Measurements from ENCODE around the gene KCNJ16.

The KCNJ16 gene

GRCh38 chr17:70070305-70071027 lies 4.6 kb upstream of the KCNJ16 start:
- DNase-seq (ENCODE audit: low spot score): no peak

- no peak for DNase-seq (ENCODE audit: low spot score)
Measured at GRCh38 chr17:70071127-70071526, 3.9 kb upstream of the KCNJ16 start.

- no peak for DNase-seq (ENCODE audit: low spot score)
Measured at GRCh38 chr17:70071620-70072019, 3.4 kb upstream of the KCNJ16 start.

- no peak for DNase-seq (ENCODE audit: low spot score)
Measured at GRCh38 chr17:70072546-70073309, 2.3 kb upstream of the KCNJ16 start.

- no peak for DNase-seq (ENCODE audit: low spot score)
Measured at GRCh38 chr17:70073310-70073709, 1.7 kb upstream of the KCNJ16 start.

- no peak for DNase-seq (ENCODE audit: low spot score)
Measured at GRCh38 chr17:70073799-70074198, 1.2 kb upstream of the KCNJ16 start.

- no peak for DNase-seq (ENCODE audit: low spot score)
Measured at GRCh38 chr17:70074236-70074830, 692 bp upstream of the KCNJ16 start.

- DNase-seq (ENCODE audit: low spot score): no peak
Measured at GRCh38 chr17:70076189-70076588, 1.2 kb downstream of the KCNJ16 start.

- no peak for DNase-seq (ENCODE audit: low spot score)
Measured at GRCh38 chr17:70076831-70077230, 1.8 kb downstream of the KCNJ16 start.

- no peak for DNase-seq (ENCODE audit: low spot score)
Measured at GRCh38 chr17:70078549-70078948, 3.5 kb downstream of the KCNJ16 start.

- DNase-seq (ENCODE audit: low spot score): no peak
Measured at GRCh38 chr17:70078994-70079531, 4.0 kb downstream of the KCNJ16 start.

GRCh38 chr17:70080541-70081347 lies 5.7 kb downstream of the KCNJ16 start:
- no peak for DNase-seq (ENCODE audit: low spot score)

GRCh38 chr17:70081885-70082284 lies 6.9 kb downstream of the KCNJ16 start:
- DNase-seq (ENCODE audit: low spot score): no peak

- no peak for DNase-seq (ENCODE audit: low spot score)
Measured at GRCh38 chr17:70084476-70084875, 9.5 kb downstream of the KCNJ16 start.

- DNase-seq (ENCODE audit: low spot score): no peak
Measured at GRCh38 chr17:70086516-70086915, 11.5 kb downstream of the KCNJ16 start.

- no peak for DNase-seq (ENCODE audit: low spot score)
Measured at GRCh38 chr17:70089513-70090148, 14.6 kb downstream of the KCNJ16 start.

GRCh38 chr17:70091005-70091568 lies 16.1 kb downstream of the KCNJ16 start:
- no peak for DNase-seq (ENCODE audit: low spot score)

- DNase-seq (ENCODE audit: low spot score): no peak
Measured at GRCh38 chr17:70091696-70092095, 16.7 kb downstream of the KCNJ16 start.

- DNase-seq (ENCODE audit: low spot score): no peak
Measured at GRCh38 chr17:70093163-70093562, 18.1 kb downstream of the KCNJ16 start.

- DNase-seq (ENCODE audit: low spot score): no peak
Measured at GRCh38 chr17:70095455-70095854, 20.4 kb downstream of the KCNJ16 start.

GRCh38 chr17:70096861-70097260 lies 21.8 kb downstream of the KCNJ16 start:
- DNase-seq (ENCODE audit: low spot score): no peak
